GM12872 (cell line): ENCODE results near the gene GALNTL6.

Experiments
- CTCF ChIP-seq: IDR thresholded peaks from 3 replicates; pipeline ENCODE4 v1.5.1; 2011; ENCODE audit warnings: low read depth, mild to moderate bottlenecking, low read length, moderate library complexity; ENCODE audit not compliant: insufficient read depth

GALNTL6 gene

GRCh38 chr4:171809854-171810253 is 3.4 kb upstream of the GALNTL6 start:
- TF ChIP-seq CTCF: no peak

GRCh38 chr4:171812333-171812664 is 905 bp upstream of the GALNTL6 start:
- TF ChIP-seq CTCF: no peak

GRCh38 chr4:171813526-171814250 is 484 bp downstream of the GALNTL6 start:
- no peak for TF ChIP-seq CTCF

- TF ChIP-seq CTCF: no peak
Measured at GRCh38 chr4:171814545-171814944, 1.3 kb downstream of the GALNTL6 start.

GRCh38 chr4:171817026-171817425 is 3.8 kb downstream of the GALNTL6 start:
- no peak for TF ChIP-seq CTCF

GRCh38 chr4:171834640-171835039 is 21.4 kb downstream of the GALNTL6 start:
- no peak for TF ChIP-seq CTCF

- TF ChIP-seq CTCF: no peak
Measured at GRCh38 chr4:171843456-171843855, 30.3 kb downstream of the GALNTL6 start.
